Heart left ventricle (tissue), 16 donors: ENCODE measurements around the gene RNF207. TPM values are rescaled to one million over a fixed set of nuclear protein-coding genes. Genes with fewer than 3 reads are reported as not detected.
A peak's percentile ranks its signal among the peaks of the same experiment; 100 is the strongest.

Source experiments
- ATAC-seq, 4 donors: fragments of 200-7000 bp; cut with Tn5 transposase; one replicate each; pipeline ENCODE4 v1.9.1; 2020 to 2022; ENCODE audit warnings: moderate library complexity in 4 of 4, mild to moderate bottlenecking in 3 of 4, moderate number of reproducible peaks in 1 of 4
- DNase-seq, 5 donors: peaks; one replicate each; pipeline ENCODE4 v3.0.0-alpha.2; 2020
- H3K27ac ChIP-seq, 12 donors: fragments of 200-600 bp; sonication (generic) in 4 of 12; one replicate each; pipeline versions ENCODE4 v1.5.0 to v1.8.0; 2016 to 2022; ENCODE audit warnings: mild to moderate bottlenecking in 2 of 12
- H3K27me3 ChIP-seq, 9 donors: fragments of 200-600 bp; sonication (generic) in 2 of 9; one replicate each; pipeline versions ENCODE4 v1.5.1 to v1.8.0; 2016 to 2022; ENCODE audit warnings: mild to moderate bottlenecking in 3 of 9
- H3K36me3 ChIP-seq, 9 donors: fragments of 200-600 bp; sonication (generic) in 2 of 9; one replicate each; pipeline versions ENCODE4 v1.5.0 to v1.8.0; 2018 to 2022; ENCODE audit warnings: mild to moderate bottlenecking in 2 of 9
- H3K4me1 ChIP-seq, 12 donors: fragments of 200-600 bp; sonication (generic) in 4 of 12; one replicate each; pipeline versions ENCODE4 v1.5.0 to v1.8.0; 2016 to 2022; ENCODE audit warnings: mild to moderate bottlenecking in 3 of 12
- H3K4me3 ChIP-seq, 12 donors: fragments of 200-600 bp; sonication (generic) in 4 of 12; one replicate each; pipeline versions ENCODE4 v1.5.0 to v1.8.0; 2017 to 2022; ENCODE audit warnings: mild to moderate bottlenecking in 9 of 12, moderate library complexity in 4 of 12
- H3K9me3 ChIP-seq, 12 donors: fragments of 200-600 bp; sonication (generic) in 4 of 12; one replicate each; pipeline versions ENCODE4 v1.5.0 to v1.8.0; 2016 to 2022; ENCODE audit warnings: mild to moderate bottlenecking in 1 of 12
- POLR2A ChIP-seq, 2 donors: fragments of 450-650 bp; IDR thresholded peaks; one replicate each; pipeline ENCODE4 v1.6.1; 2017; ENCODE audit warnings: antibody characterized with exemption in 2 of 2, mild to moderate bottlenecking in 2 of 2, moderate library complexity in 2 of 2
- WGBS, 4 donors: extraction: QIAGEN DNeasy Blood & Tissue Kit in 2 of 4; methylation state at CpG; one replicate each; pipeline versions ENCODE4 v1.1.5 to v1.1.7; 2013 to 2018; 5-methylcytosine and 5-hydroxymethylcytosine counted together
- intact Hi-C, 10 donors: fragments of 100-400 bp; cut with DNase I; formaldehyde crosslinking; loops; one replicate each; pipeline versions ENCODE4 v1.11.1 to v1.14.2; 2022
- polyA plus RNA-seq, 2 donors: library from polyadenylated mRNA; stranded (reverse); fragments of 200-250 nt; gene quantifications; one replicate each; pipeline ENCODE4 v1.2.3, GENCODE V29; 2013
- total RNA-seq, 9 donors: library from RNA; depleted of rRNA in 2 of 9; stranded (reverse); fragments of >200 nt in 2 of 9; fragmentation: NEBNext Ultra II Directional in 3 of 9; extraction: Animal tissue kit (Norgen Biotek cat#: 25700) in 3 of 9; gene quantifications; one replicate each; pipeline versions ENCODE4 v1.1.0 to v1.2.4, GENCODE V29; 2016 to 2023
- TF ChIP-seq, protein P1 (sequence below), 12 donors: fragments of 200-600 bp; sonication (generic) in 4 of 12; IDR thresholded peaks; one replicate each; pipeline versions ENCODE4 v1.5.0 to v1.8.0; 2018 to 2022; ENCODE audit warnings: antibody characterized with exemption in 12 of 12, mild to moderate bottlenecking in 5 of 12
- donor health status: ischemic (EF 13 %, LVEDD 7.1; RV severe dilation, severe dysfunction).
- donor health status: healthy with polysubstance abuse.
- donor health status: DM: no; HTN: yes; CAD: no.
- donor health status: DM: no; HTN: no; CAD: no.
- donor health status: ischemic (EF 25% LVEDD 6.9; RV normal size, moderate dysfunction).
- donor health status: ischemic (EF 25% LVEDD 5.7; RV mildly dilated, moderate dysfunction).
- donor health status: healthy.
- donor health status: DM: yes; HTN: yes; CAD: no.
- donor health status: ischemic (EF 35%, LVEDD 5.7; RV mildly dilated, moderate dysfunction).
- donor health status: nonischemic (EF 11% LVEDD 7.7; RV severe dilation, severe dysfunction).
- donor health status: DM: yes; HTN: yes; CAD: no.
- donor health status: PGD.
- donor health status: ischemic (EF 29% LVEDD 5.4; RV normal size, mild dysfunction).
- donor health status: nonischemic (EF 23%, LVEDD 6.1; RV moderate dilation, normal function).

RNF207 gene
- total and polyA plus RNA-seq, 11 donors = 10.6 to 126 (median 58.2) TPM

DNA sequence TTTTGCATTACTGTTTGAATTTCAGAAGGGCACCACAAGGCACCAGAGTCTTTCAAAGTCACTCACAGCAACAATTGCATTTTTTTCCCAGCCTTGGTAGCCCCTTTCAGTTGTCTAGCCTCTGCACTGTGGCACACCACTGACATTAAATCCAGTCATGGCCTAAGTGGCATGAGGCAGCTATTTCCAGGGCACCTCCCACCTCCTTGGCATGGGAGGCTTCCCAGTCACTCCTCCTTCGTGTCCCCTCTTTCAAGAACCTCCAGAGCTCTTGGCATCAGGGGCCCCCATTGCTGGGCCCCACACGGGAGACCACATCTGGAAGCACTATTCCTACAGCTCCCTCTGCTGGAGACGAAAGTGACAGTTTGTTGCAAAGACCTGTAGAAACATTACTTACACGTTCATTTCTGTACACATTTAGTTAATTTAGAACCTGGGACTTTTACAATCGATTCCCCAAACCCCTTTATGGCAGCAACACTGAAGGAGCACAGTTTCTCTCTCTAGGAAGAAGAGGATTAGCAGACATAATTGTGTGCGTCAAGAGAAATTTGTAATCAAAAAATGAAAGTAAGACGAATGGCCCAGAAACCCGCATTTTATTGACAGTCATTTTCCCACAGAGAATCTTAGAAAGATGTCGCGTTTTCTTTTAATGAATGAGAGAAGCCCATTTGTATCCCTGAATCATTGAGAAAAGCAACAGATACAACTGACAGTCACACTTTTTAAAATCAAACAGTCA is 20.1 kb upstream of the RNF207 start:
- Histone ChIP-seq H3K27ac (no peak overlapping the region), H3K27me3 (peaks cover 0 to 7% (median 0%) of the 10 kb centered on the region in 9 donors), H3K4me3 (no peak overlapping the region), H3K36me3 (peaks cover 0 to 61% (median 52%) of the 10 kb centered on the region in 9 donors), H3K4me1 (peaks cover 0 to 8% (median 5%) of the 10 kb centered on the region in 12 donors), H3K9me3 (no peaks in the 10 kb centered on the region)
- TF ChIP-seq, protein P1, sequence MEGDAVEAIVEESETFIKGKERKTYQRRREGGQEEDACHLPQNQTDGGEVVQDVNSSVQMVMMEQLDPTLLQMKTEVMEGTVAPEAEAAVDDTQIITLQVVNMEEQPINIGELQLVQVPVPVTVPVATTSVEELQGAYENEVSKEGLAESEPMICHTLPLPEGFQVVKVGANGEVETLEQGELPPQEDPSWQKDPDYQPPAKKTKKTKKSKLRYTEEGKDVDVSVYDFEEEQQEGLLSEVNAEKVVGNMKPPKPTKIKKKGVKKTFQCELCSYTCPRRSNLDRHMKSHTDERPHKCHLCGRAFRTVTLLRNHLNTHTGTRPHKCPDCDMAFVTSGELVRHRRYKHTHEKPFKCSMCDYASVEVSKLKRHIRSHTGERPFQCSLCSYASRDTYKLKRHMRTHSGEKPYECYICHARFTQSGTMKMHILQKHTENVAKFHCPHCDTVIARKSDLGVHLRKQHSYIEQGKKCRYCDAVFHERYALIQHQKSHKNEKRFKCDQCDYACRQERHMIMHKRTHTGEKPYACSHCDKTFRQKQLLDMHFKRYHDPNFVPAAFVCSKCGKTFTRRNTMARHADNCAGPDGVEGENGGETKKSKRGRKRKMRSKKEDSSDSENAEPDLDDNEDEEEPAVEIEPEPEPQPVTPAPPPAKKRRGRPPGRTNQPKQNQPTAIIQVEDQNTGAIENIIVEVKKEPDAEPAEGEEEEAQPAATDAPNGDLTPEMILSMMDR (IDR thresholded peaks at IDR 0.05) = peak in 10 of 12 donors; percentile 11 to 55 (median 42)
- TF ChIP-seq POLR2A (IDR thresholded peaks at IDR 0.05) = no peak
- DNase-seq (no peak), ATAC-seq (no peak)
- intact Hi-C loops = loop anchor here in 1 of 10 donors (5.0 kb wide), 1 partner anchor 134 kb away; no protein-coding TSS in a partner anchor
- 67 to 72% (median 68%) methylated on average over 10 of the region's 10 CpGs for WGBS, 4 donors

DNA sequence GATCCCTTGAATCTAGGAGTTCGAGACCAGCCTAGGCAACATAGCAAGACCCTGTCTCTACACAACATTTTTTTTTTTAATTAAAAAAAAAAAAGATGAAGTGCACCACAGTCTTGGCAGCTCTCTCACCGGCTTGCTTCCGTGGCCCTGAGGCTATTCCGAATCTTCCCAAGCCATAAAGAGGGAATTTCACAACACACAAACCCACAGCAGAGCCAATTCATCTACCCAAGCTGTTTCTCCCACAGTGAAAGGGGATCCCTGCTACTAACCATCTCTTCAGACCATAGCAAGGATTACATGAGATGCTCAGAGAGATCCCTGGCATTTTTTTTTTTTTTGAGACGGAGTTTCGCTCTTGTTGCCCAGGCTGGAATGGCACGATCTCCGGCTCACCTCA is 17.5 kb upstream of the RNF207 start:
- H3K27me3 ChIP-seq = no peaks in the 10 kb centered on the region
- intact Hi-C loops = loop anchor here in 1 of 10 donors (5.0 kb wide), 1 partner anchor 136 kb away; no protein-coding TSS in a partner anchor
- no peaks in the 10 kb centered on the region for H3K9me3 ChIP-seq
- 88 to 95% (median 91%) methylated on average over 8 of the region's 8 CpGs for WGBS, 4 donors
- H3K4me3 ChIP-seq = no peak overlapping the region
- H3K27ac ChIP-seq = no peak overlapping the region
- no peak for ATAC-seq
- no peak for DNase-seq
- TF ChIP-seq, protein P1 (IDR thresholded peaks at IDR 0.05) = no peak
- no peak for TF ChIP-seq POLR2A (IDR thresholded peaks at IDR 0.05)
- no peaks in the 10 kb centered on the region for H3K4me1 ChIP-seq
- peaks cover 0 to 86% (median 78%) of the 10 kb centered on the region in 9 donors for H3K36me3 ChIP-seq

DNA sequence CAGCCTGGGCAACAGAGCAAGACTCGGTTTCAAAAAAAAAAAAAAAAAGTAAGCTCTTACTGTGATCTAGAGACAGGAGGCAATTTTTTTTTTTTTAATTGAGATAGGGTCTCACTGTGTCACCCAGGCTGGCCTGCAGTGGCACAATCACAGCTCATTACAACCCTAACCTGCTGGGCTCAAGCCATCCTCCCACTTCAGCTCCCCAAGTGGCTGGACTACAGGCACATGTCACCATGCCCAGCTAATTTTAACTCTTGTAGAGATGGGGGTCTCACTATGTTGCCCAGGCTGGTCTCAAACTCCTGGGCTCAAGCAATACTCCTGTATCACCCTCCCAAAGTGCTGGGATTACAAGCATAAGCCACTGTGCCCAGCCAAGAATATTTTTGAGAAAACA is 14.0 kb upstream of the RNF207 start:
- TF ChIP-seq, protein P1 (IDR thresholded peaks at IDR 0.05) = no peak
- no peak for TF ChIP-seq POLR2A (IDR thresholded peaks at IDR 0.05)
- Histone ChIP-seq H3K27me3 (no peaks in the 10 kb centered on the region), H3K36me3 (peaks cover 3 to 99% (median 96%) of the 10 kb centered on the region in 9 donors), H3K4me1 (peaks cover 0 to 4% (median 0%) of the 10 kb centered on the region in 12 donors), H3K4me3 (no peak overlapping the region), H3K9me3 (no peaks in the 10 kb centered on the region), H3K27ac (no peak overlapping the region)
- DNase-seq (no peak), ATAC-seq (no peak)
- WGBS, 4 donors = 88 to 93% (median 90%) methylated on average over 1 of the region's 1 CpG
- intact Hi-C loops = loop anchor here in 1 of 10 donors (10.0 kb wide), 1 partner anchor 127 kb away; no protein-coding TSS in a partner anchor

DNA sequence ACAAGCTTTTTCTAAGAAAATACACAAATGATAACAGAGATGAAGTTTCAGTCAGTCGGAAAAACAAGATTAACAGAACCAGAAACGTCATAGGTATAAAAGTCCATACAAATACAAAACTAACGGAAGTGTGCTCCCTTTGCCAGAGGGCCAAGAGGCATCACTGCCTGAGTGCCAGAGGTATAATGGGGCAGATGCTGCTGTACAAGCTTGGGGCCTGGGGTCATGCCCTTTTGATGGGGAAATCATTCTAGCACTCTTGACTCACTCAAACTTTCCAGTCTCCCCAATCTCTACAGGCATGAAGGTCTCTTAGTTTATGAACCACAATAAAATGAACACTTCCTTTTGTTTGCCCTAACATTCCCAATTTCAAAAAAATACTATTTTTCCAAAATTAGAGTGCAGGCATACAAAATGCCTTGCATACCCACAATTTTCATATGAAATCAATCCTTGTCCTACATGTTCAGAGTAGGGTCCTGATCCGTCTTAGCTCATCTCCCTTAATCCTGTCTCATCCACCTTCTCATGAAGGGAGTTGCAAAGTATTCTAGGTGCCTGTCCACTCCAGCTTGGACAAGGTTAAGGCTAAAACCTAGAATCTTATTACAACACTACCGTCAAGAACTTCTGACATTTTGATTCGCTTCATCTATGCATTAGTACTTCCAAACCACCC is 8.0 kb upstream of the RNF207 start:
- peaks cover 8 to 28% (median 19%) of the 10 kb centered on the region in 12 donors for H3K4me1 ChIP-seq
- ATAC-seq = no peak
- H3K27ac ChIP-seq = no peak overlapping the region

More for the DNA sequence above, 8.0 kb upstream of the RNF207 start:
- WGBS, 4 donors = 62 to 76% (median 70%) methylated on average over 6 of the region's 6 CpGs
- intact Hi-C loops = loop anchor here in 3 of 10 donors (2.0 to 10.0 kb wide), 4 partner anchors 39 to 145 kb away; partner anchors contain the start of gene ICMT (in 2 of the 3)
- Histone ChIP-seq H3K4me3 (peak overlapping the region in 11 of 12 donors; percentile 77 to 100 (median 89)), H3K9me3 (no peaks in the 10 kb centered on the region), H3K36me3 (peaks cover 3 to 48% (median 44%) of the 10 kb centered on the region in 9 donors), H3K27me3 (no peaks in the 10 kb centered on the region)
- TF ChIP-seq, protein P1 (IDR thresholded peaks at IDR 0.05) = no peak
- TF ChIP-seq POLR2A (IDR thresholded peaks at IDR 0.05) = no peak
- no peak for DNase-seq
